ENCODE measurements around the gene SMARCA1.

SMARCA1 gene

GRCh38 chrX:129452523-129452922, 70.8 kb downstream of the SMARCA1 start:
- TF ChIP-seq POLR2A (IDR thresholded peaks at IDR 0.05; ENCODE audit: low read length) (no peak), GATA1 (IDR thresholded peaks at IDR 0.05; ENCODE audit: low read depth, low read length) (no peak)
- DNase-seq = no peak

DNA sequence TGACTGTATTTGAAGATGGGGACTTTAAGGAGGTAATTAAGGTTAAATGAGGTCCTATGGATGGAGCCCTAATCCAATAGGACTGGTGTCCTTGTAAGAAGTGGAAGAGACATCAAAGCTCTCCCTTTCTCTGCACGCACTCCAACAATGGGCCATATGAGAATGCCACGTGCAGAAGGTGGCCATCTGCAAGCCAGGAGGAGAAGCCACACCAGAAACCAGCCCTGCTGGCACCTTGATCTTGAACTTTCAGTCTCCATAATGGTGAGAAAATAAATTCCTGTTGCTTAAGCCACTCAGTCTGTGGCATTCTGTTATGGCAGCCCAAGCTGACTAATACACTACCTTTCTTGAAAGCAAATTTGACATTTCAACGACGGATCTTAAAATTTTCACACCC, 73.2 kb downstream of the SMARCA1 start:
- TF ChIP-seq POLR2A (IDR thresholded peaks at IDR 0.05; ENCODE audit: low read length) (no peak), GATA1 (IDR thresholded peaks at IDR 0.05; ENCODE audit: low read depth, low read length) (no peak)
- no peak for DNase-seq

DNA sequence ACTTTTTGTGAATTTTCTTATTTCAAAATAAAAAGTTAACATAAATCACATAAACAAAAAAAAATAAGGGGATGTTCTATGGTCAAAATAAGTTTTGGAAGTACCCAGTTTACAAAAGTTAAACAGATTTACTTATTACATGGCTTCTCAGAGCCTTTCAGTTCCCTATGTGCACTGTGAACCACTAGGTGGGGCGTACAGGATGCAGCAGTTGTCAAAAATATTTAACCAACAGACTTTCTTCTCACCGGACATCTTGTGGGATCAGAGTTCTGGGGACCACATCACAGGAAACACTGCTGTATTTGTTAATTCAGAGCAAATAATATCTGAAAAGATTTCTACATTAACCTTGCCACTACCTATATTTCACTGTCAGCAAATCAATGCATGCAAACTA, 74.1 kb downstream of the SMARCA1 start:
- TF ChIP-seq GATA1 (IDR thresholded peaks at IDR 0.05; ENCODE audit: low read depth, low read length) (no peak), POLR2A (IDR thresholded peaks at IDR 0.05; ENCODE audit: low read length) (no peak)
- DNase-seq = no peak

DNA sequence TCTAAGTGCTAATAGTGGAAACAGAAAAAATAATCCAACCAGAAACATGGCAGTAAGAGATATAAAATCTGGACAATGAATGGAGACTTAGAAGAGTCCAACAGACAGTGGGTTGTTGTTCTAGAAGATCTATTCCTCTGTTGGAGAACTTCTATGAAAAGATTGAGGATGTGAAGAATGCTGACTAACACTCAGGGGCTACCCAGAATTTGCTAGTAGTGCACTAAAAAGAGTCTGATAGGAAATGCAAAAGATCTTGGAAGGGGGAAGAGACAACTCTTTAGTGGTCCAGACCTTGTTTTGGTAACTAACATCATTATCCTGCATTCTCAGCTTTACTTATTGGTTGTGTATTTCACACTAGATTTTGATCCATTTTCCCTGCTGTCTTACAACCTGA, 77.9 kb downstream of the SMARCA1 start:
- TF ChIP-seq GATA1 (IDR thresholded peaks at IDR 0.05; ENCODE audit: low read depth, low read length) = no peak
- TF ChIP-seq POLR2A (IDR thresholded peaks at IDR 0.05; ENCODE audit: low read length) = no peak
- no peak for DNase-seq

DNA sequence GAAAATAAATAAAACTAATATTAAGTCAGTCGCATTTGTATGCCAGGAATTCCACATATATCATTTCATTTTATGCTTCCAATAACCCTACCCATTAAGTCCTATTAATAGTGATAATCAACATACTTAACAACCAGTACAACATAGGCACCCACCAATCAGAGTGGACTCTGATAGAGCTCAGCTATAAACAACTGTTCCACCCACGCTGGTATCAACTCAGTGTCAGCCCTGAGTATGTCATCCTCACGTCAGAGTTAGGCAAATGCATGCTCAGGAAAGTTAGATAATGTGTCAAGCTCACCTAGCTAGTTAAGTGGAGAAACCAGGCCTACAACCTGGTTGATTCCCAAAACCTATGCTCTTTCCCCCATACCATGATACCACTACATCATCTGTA, 89.3 kb downstream of the SMARCA1 start:
- TF ChIP-seq GATA1 (IDR thresholded peaks at IDR 0.05; ENCODE audit: low read depth, low read length) = no peak

DNA sequence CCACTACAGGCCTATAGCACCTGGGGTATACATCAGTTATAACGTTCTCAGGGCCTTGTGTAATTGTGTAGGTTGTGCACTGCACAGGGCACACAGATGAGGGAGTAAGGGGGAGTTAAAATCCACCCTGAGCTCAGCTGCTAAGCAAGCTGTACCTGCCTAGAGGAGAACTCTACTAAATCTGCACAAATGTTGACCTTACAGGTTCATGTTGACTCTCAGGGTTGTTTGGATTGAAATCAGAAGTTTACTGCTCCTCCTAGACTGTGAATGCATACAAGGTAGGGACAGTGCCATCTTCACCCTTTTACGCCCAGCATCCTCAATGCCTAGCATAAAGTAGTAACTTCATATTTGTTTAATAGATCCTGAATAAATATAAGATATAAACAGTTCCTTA, 89.8 kb downstream of the SMARCA1 start:
- no peak for DNase-seq
- TF ChIP-seq POLR2A (IDR thresholded peaks at IDR 0.05; ENCODE audit: low read length) = no peak
- no peak for TF ChIP-seq GATA1 (IDR thresholded peaks at IDR 0.05; ENCODE audit: low read depth, low read length)

More for the DNA sequence above, 89.3 kb downstream of the SMARCA1 start:
- no peak for DNase-seq

DNA sequence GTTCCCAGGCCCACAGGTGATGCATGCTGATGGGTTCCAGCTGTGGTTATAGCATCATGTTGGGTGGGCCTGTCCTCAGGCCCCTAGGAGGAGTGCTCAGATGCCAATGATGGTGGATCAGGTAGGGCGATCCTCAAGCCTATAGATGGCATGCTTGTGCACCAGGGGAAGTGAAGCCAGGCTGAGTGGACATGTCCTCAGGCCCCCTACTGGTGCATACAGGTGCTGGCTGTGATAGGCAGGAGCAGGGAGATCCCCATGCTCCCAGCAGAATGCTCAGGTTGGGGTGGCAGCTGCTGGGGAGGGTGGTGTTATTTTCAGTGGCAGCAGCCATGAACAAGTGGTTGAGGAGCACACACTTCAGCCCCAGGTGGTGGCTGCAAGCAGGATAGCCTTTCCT, 96.0 kb downstream of the SMARCA1 start:
- no peak for TF ChIP-seq POLR2A (IDR thresholded peaks at IDR 0.05; ENCODE audit: low read length)
- no peak for TF ChIP-seq GATA1 (IDR thresholded peaks at IDR 0.05; ENCODE audit: low read depth, low read length)
- DNase-seq = no peak

DNA sequence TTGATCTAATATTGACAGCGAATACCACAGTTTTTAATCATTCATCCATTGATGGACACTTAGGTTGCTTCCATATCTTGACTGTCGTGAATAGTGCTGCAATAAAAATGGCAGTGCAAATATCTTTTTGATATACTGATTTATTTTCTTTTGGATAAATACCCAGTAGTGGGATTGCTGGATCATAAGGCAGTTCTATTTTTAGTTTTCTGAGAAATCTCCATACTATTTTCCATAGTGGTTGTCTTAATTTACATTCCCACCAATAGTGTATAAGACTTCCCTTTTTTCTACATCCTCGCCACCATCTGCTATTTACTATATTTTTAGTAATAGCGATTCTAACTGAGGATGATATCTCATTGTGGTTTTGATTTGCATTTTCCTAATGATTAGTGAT, 100.1 kb downstream of the SMARCA1 start:
- no peak for DNase-seq
- TF ChIP-seq GATA1 (IDR thresholded peaks at IDR 0.05; ENCODE audit: low read depth, low read length) (no peak), POLR2A (IDR thresholded peaks at IDR 0.05; ENCODE audit: low read length) (no peak)

DNA sequence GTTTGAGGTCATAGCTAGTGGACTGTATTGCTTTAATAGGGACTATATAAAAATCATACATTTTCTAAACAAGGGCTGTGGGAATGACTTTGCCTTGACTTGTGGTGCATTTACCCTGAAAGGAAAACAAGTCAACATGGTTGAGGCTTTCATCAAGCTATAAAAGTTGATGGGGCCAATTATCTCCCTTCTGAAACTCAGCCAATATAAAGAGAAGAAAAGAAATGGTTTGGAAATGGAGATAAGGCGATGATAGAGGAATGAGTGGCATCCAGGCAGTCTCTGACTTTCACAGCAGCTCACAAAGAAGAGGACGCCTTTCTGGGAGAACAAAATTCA, 118.7 kb downstream of the SMARCA1 start:
- no peak for TF ChIP-seq GATA1 (IDR thresholded peaks at IDR 0.05; ENCODE audit: low read depth, low read length)
- TF ChIP-seq POLR2A (IDR thresholded peaks at IDR 0.05; ENCODE audit: low read length) = no peak
- no peak for DNase-seq

DNA sequence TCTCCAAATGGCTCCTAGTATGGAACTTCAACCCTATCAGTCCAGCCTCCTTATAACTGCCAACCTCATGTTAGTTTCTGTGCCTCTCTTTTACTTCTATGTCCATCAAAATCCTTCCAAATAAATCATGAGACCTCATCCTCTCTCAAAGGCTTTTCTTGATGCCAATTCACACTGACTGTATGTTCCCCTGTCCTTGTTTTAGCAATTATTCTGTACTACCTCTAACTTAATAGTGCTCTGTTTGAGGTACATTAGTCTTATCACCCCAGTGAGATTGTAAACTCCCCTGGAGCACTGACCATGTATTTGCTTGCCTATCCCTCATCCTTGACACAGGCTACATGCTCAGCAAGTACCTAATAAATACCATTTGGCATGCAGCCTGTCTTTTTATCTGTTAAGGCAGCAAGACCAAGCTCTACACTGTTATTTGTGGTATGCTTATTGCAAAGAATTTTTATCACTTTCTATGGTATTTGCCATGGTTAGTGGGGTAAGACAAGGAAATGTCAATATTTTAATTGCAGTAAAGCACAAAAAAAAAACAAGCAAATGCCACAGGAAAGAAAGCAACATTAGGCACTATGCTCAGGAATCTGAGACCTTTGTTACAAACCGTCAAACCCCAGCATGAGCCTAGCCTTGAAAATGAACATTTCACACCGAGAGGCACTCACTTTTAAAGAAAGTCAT, 119.2 kb downstream of the SMARCA1 start:
- TF ChIP-seq POLR2A (IDR thresholded peaks at IDR 0.05; ENCODE audit: low read length) = no peak
- TF ChIP-seq GATA1 (IDR thresholded peaks at IDR 0.05; ENCODE audit: low read depth, low read length) = no peak
- DNase-seq = no peak
